Thyroid gland (tissue), 4 donors: ENCODE measurements around the gene ANXA6. TPM values are rescaled to one million over a fixed set of nuclear protein-coding genes. Genes with fewer than 3 reads are reported as not detected.

Experiments
- DNase-seq, 2 donors: peaks; one replicate each; pipeline ENCODE4 v3.0.0-alpha.2; 2019
- H3K27ac ChIP-seq, 3 donors: fragments of 200-600 bp; sonication (generic); 1 replicate in 2 of 3; 2 replicates in 1 of 3; pipeline ENCODE4 v1.5.1; 2016 to 2019; ENCODE audit warnings: mild to moderate bottlenecking in 1 of 3, moderate library complexity in 1 of 3
- H3K27me3 ChIP-seq: fragments of 200-600 bp; sonication (generic); one replicate; pipeline ENCODE4 v1.5.1; 2019
- H3K36me3 ChIP-seq, 2 donors: fragments of 200-600 bp; sonication (generic); one replicate each; pipeline ENCODE4 v1.5.1; 2016 to 2019
- H3K4me1 ChIP-seq, 2 donors: fragments of 200-600 bp; sonication (generic); one replicate each; pipeline ENCODE4 v1.5.1; 2017 to 2019
- H3K4me3 ChIP-seq, 3 donors: fragments of 200-600 bp; sonication (generic); replicated peaks in 1 of 3; 1 replicate in 2 of 3; 2 replicates in 1 of 3; pipeline ENCODE4 v1.5.1; 2016; ENCODE audit warnings: mild to moderate bottlenecking in 1 of 3
- H3K9me3 ChIP-seq: fragments of 200-600 bp; sonication (generic); one replicate; pipeline ENCODE4 v1.5.1; 2017
- CTCF ChIP-seq, 6 experiments: fragments of 200-600 bp in 3 of 6; fragments of 450-650 bp in 3 of 6; sonication (generic) in 3 of 6; IDR thresholded peaks; one replicate each; pipeline ENCODE4 v1.5.1; 2016 to 2019; ENCODE audit warnings: antibody characterized with exemption in 6 of 6, mild to moderate bottlenecking in 2 of 6, inconsistent platforms in 1 of 6, moderate library complexity in 1 of 6
- POLR2A ChIP-seq, 2 donors: fragments of 450-650 bp; IDR thresholded peaks; one replicate each; pipeline ENCODE4 v1.6.1; 2017; ENCODE audit warnings: antibody characterized with exemption in 2 of 2, mild to moderate bottlenecking in 2 of 2, moderate library complexity in 1 of 2
- WGBS, 2 donors: methylation state at CpG; one replicate each; pipeline ENCODE4 v1.1.5; 2017; 5-methylcytosine and 5-hydroxymethylcytosine counted together
- intact Hi-C: fragments of 100-400 bp; cut with DNase I; formaldehyde crosslinking; loops from one replicate; pipeline ENCODE4 v1.15.1; 2023
- total RNA-seq, 4 donors: library from RNA; depleted of rRNA; stranded (reverse); fragments of >200 nt; gene quantifications; one replicate each; pipeline ENCODE4 v1.2.3, GENCODE V29; 2016

The ANXA6 gene
- total RNA-seq, 4 donors from 2014 or later = 122 to 283 (median 180) TPM

GRCh38 chr5:151073280-151073679 is 84.3 kb downstream of the ANXA6 start:
- Histone ChIP-seq H3K4me1 (peaks cover 50 to 62% of the 10 kb centered on the region in 2 donors), H3K4me3 (no peak overlapping the region), H3K9me3 (no peaks in the 10 kb centered on the region), H3K27me3 (no peaks in the 10 kb centered on the region), H3K27ac (peak overlapping the region in 1 of 3 donors; percentile 54), H3K36me3 (no peaks in the 10 kb centered on the region)
- DNase-seq = no peak
- 97 to 98% methylated on average over 2 of the region's 2 CpGs for WGBS, 2 donors
- intact Hi-C loops = no loop called here
- TF ChIP-seq POLR2A (IDR thresholded peaks at IDR 0.05) (no peak), CTCF (IDR thresholded peaks at IDR 0.05) (no peak)

- intact Hi-C loops = no loop called here
- Histone ChIP-seq H3K36me3 (no peaks in the 10 kb centered on the region), H3K27ac (peak overlapping the region; percentile 9 to 54 (median 20)), H3K27me3 (no peaks in the 10 kb centered on the region), H3K9me3 (no peaks in the 10 kb centered on the region), H3K4me3 (no peak overlapping the region), H3K4me1 (peaks cover 56 to 64% of the 10 kb centered on the region in 2 donors)
- DNase-seq = no peak
- no peak for TF ChIP-seq POLR2A (IDR thresholded peaks at IDR 0.05)
- no peak for TF ChIP-seq CTCF (IDR thresholded peaks at IDR 0.05)
- 81 to 97% methylated on average over 5 of the region's 5 CpGs for WGBS, 2 donors
These were observed 85.0 kb downstream of the ANXA6 start for GRCh38 chr5:151072630-151073025.

GRCh38 chr5:151071848-151072629 is 85.5 kb downstream of the ANXA6 start:
- Histone ChIP-seq H3K9me3 (no peaks in the 10 kb centered on the region), H3K27me3 (no peaks in the 10 kb centered on the region), H3K36me3 (no peaks in the 10 kb centered on the region), H3K4me1 (peaks cover 56 to 69% of the 10 kb centered on the region in 2 donors), H3K27ac (peak overlapping the region; percentile 9 to 54 (median 20)), H3K4me3 (no peak overlapping the region)
- WGBS, 2 donors = 95% methylated on average over 10 of the region's 10 CpGs
- DNase-seq = no peak
- intact Hi-C loops = no loop called here
- TF ChIP-seq POLR2A (IDR thresholded peaks at IDR 0.05) = no peak
- TF ChIP-seq CTCF (IDR thresholded peaks at IDR 0.05) = no peak

GRCh38 chr5:151071021-151071420 is 86.6 kb downstream of the ANXA6 start:
- no peak overlapping the region for H3K4me3 ChIP-seq
- peaks cover 54 to 68% of the 10 kb centered on the region in 2 donors for H3K4me1 ChIP-seq
- intact Hi-C loops = no loop called here
- no peaks in the 10 kb centered on the region for H3K27me3 ChIP-seq
- no peaks in the 10 kb centered on the region for H3K36me3 ChIP-seq
- TF ChIP-seq POLR2A (IDR thresholded peaks at IDR 0.05) (no peak), CTCF (IDR thresholded peaks at IDR 0.05) (no peak)
- DNase-seq = peak; percentile 70
- no peaks in the 10 kb centered on the region for H3K9me3 ChIP-seq
- WGBS, 2 donors = 72 to 78% methylated on average over 4 of the region's 4 CpGs
- H3K27ac ChIP-seq = peak overlapping the region in 1 of 3 donors; percentile 54

- Histone ChIP-seq H3K4me3 (no peak overlapping the region), H3K9me3 (no peaks in the 10 kb centered on the region), H3K27ac (peak overlapping the region in 1 of 3 donors; percentile 72), H3K27me3 (no peaks in the 10 kb centered on the region), H3K36me3 (no peaks in the 10 kb centered on the region), H3K4me1 (peaks cover 48 to 62% of the 10 kb centered on the region in 2 donors)
- no peak for DNase-seq
- WGBS, 2 donors = 72 to 79% methylated on average over 2 of the region's 2 CpGs
- TF ChIP-seq CTCF (IDR thresholded peaks at IDR 0.05) (no peak), POLR2A (IDR thresholded peaks at IDR 0.05) (no peak)
- intact Hi-C loops = no loop called here
These were observed 87.1 kb downstream of the ANXA6 start for GRCh38 chr5:151070449-151070848.
